GM19438 (cell line): ENCODE results near the gene SLC46A1.

Source experiments
- ATAC-seq: cut with Tn5 transposase; IDR thresholded peaks from one replicate; pipeline ENCODE4 v1.9.1; 2021; ENCODE audit warnings: low read depth; ENCODE audit not compliant: unreplicated experiment

SLC46A1 gene

DNA sequence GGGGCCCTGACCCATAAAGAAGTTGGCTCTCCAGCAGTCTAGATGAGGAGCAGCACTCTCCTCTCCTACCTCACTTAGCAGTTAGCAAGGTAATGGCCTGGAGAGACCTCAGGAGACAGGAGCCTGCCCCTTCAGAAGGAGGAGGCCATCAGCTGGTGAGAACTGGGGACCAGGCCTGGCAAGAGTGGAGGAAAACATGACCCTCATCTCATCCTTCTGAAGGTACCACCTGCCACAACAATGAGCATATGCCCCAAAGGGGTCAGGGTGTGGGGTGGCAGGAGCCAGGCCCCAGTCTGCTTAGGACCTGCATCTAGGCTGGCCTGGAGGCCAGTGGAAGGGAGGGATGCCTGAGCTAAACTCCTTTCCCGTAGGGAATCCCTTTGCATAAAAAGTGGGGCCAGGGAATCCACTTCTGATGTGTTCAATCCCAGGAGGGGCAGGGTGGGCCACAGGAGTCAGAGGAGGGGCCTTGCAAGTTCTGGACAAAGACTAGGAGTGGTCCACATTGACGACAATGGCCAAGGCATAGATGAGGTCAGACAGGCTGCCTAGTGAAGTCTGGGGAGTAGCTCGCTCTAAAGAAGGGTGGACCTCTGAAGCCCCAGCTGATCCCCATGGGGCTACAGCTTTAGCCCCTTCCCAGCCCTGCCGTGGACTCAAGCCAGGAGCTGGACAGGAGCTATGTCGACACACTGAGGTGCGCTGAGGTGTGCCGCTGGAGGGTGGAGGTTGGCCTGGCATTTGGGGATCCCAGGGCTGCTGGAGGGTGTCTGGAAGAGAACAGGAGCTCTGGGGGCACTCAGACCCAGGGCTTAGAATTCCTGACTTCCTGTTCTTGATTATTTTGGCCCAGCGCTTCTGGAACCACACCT lies 42.0 kb downstream of the SLC46A1 start:
- ATAC-seq: no peak

DNA sequence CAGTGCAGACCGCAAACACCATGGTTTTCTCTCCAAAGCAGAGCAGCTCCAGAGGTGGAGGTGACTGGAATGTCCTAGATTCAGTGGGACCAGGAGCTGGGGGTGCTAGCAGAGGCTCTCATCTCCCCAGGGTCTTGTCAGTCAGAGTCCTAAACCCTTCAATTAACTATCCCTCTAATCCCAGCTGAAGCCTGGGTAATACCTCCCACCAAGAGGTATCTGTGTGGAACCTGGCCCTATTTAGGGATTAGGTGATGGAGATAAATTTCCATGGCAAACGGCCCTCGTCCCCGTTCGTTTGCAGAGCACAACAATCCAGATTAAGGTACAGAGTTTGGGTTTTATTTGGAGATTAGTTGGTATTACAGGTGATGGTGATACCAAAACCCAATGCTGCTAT lies 42.8 kb downstream of the SLC46A1 start:
- no peak for ATAC-seq

DNA sequence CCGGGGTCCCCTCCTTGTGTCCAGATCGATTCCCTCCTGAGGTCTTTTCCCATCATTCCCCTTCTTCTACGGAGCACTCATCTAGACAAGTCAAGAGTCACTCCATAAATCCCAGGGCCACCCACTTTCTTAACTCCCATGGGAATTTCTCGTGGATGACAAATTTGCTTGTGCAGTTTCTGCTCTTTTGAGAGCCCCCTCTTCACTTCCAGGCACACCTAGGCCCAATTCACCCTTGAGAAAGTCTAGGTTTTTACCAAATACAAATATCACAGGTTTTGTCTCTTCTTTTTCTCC lies 48.2 kb downstream of the SLC46A1 start:
- no peak for ATAC-seq

DNA sequence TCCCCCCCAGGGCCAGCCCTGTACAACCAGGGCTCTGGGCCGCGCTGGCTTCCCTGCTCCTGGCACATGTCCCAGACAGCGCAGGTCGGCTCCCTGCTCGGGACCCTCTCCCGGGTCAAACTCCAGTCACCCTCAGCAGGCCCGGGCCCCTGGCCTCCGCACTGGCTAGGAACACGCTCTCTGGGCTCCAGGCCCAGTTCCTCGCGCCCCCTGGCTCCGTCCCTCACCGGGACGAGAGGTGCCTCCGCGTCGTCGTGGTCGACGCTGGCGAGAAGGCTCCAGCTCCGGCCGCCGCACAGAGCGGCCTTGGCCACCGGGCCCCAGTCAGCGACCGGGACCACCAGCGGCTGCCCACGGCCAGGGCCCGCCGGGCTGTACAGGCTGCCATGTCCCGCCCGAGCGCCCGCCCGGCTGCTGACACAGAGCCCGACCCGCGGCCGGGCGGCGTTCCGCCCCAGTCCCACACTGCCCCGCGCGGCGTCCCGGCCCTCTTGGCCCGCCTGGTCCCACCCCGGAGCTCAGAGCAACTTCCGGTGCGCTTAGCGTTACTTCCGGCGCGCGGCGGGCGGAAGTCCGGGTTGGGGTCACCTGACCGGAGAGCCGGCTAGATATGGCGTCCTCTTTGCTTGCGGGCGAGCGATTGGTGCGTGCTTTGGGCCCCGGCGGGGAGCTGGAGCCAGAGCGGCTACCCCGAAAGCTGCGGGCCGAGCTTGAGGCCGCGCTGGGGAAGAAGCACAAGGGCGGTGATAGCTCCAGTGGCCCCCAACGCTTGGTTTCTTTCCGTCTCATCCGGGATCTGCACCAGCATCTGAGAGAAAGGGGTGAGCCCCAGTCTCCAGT lies 48.7 kb downstream of the SLC46A1 start, which contains the start of gene POLDIP2:
Gene POLDIP2 (minus strand): TSS at position 467 of the 840 bp plus-strand sequence. CDS start 79 bp downstream, at position 388.
- peak; percentile 98 for ATAC-seq

DNA sequence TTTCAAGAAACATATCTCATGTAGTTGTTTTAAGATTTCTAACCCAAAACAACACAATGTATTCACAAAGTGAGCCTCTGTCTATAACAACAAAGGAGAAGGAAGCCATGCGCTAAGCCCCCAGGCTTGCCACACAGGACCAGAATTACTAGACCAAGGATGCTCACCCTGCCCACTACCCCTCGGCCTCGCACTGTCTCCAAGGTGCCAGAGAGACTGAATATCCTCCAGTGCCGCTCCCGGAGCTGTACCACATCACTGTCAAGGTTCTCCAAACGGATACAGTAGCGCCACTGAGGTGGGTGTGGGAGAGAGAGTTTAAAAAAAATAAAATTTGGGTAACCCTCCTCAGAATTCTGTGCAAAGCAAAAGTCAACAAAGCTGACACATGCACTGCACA lies 55.7 kb downstream of the SLC46A1 start:
- ATAC-seq: no peak

DNA sequence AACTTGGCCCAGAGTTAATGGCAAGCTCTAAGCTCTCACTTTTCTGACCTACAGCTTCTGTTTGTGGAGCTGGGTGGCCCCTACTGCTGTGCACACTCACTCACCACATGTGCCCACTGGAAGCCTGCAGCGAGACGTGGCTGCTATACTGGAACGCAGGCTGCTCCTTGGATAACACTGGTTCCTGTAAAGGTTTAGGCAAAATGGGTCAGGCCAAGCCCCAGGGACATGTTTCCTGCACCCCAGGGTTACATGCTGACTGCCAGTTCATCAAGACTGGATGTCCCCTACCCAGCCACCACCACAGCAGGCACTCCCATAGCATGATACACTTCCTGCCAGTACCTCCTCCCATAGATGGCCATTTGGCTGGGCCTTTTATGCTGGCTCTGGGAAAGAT lies 57.0 kb downstream of the SLC46A1 start:
- no peak for ATAC-seq

DNA sequence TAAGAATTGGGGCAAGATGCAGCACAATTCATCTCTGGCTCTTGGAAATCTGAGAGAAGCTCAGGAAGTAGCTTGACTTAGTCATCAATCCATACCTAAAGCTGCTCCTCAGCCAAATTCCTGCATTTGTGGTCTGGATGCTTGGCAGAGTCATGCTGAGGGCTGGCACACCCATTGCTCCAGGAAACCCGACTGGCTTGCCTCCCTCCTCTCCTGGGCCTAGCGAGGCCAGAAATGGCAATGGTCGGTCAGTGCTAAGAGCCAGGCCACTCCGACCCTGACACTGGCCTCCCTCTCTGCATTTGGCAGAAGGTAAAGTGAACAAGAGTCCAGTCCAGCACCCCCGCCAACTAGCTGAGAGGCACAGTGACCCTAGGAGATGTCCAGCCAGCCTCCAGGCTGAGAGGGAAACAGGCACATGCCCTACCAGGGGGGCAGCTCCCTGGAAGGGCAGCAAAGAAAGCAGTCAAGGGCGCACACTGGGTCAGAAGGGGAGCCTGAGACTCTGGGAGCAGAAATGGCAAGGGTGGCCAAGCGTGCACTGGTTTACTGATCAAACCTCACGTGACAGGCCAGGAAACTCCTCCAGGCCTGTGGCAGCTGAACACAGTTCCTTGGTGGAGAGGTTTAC lies 58.6 kb downstream of the SLC46A1 start:
- ATAC-seq: no peak

DNA sequence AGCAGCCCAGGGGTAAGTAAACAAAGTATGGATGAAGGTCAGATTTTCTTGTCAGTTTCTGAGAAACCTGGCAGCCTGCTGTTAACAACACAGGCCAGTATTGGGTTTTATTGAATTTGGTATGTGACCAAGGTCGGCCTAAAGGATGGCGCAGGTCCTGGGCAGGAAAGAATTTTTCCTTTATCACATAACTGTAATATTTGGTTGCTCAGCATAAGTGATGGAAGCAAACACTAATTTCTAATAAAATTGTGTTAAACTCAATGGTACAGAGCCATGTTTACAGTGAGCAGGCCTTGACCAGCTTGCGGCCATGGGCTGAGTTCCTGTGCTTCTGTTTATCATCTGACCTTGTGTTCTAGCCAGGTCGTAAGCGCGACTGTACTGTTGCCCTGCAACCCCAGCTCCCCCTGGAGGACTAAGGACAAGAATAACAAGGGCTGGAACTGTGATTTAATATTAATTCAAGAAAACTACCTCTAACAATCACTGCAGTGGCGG lies 59.2 kb downstream of the SLC46A1 start:
- no peak for ATAC-seq

DNA sequence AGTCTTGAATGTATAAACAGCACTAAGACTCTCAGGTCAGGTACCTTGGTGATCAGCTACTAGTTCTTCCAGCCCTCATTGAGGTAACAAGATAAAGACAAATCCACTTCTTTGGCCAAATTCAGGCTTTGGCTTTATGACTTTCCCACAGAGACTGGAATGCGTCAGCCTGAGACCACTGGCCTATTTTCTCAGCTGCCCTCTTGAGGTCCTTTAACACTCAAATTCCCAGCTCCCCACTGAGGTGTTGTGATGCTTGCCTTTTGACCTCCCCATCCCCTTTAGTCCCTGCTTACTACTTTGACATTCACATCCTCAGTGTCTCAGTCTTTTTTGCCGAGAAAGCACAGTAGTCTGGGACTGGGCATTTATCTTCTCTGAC lies 59.8 kb downstream of the SLC46A1 start:
- ATAC-seq: no peak

DNA sequence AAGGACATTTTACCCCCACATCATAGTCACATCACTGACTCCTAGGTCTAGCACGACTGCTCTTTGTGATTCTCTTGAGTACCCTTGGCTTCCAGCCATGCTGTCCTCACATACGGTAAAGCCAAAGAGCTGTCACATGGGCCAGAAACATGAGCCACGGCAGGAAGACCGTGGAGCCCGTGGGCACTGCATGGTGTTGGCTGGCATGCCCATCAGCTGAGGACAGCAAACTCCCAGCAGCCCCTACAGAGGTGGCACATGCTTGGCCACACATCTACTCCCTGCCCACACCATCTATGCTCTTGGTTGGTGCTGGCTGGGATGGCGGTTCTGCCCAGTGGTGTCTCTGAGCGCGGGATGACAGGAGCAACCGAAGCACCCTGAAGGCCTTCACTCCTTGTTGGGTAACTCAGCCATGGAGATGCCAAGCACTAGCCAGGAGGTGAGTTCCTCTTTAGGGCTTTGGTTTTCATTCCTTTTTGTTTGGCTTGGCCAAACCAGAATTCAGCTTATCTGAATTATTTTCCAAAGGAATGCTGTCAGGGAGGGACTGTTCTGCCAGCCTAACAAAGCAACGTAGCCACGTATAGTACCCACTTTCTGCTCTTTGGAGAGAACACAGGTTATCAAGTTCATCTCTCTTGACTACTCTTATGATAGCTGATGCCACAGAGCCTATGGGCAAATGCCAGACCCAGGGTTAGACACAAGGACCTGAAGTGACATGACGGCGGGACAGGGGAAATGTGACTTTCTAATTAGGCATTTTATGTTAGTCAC lies 60.4 kb downstream of the SLC46A1 start:
- ATAC-seq: no peak
